ENCODE measurements around the gene C10orf71.
A peak's percentile ranks its signal among the peaks of the same experiment; 100 is the strongest.

Gene C10orf71

GRCh38 chr10:49298983-49299815, at the start of gene C10orf71:
Gene C10orf71, plus strand, starts transcription at chr10:49299170. Its CDS starts 23,376 bp downstream, at chr10:49322546.
- no peak for DNase-seq

GRCh38 chr10:49252313-49253034, 46.5 kb upstream of the C10orf71 start:
- DNase-seq, result no peak

GRCh38 chr10:49253340-49253906, 45.5 kb upstream of the C10orf71 start:
- DNase-seq, result no peak

GRCh38 chr10:49254150-49254549, 44.8 kb upstream of the C10orf71 start:
- no peak for DNase-seq

GRCh38 chr10:49254556-49255318, 44.2 kb upstream of the C10orf71 start:
- peak; percentile 50 for DNase-seq

GRCh38 chr10:49255883-49256282, 43.1 kb upstream of the C10orf71 start:
- DNase-seq, result no peak

GRCh38 chr10:49257154-49257553, 41.8 kb upstream of the C10orf71 start:
- no peak for DNase-seq

- no peak for DNase-seq
These were observed 41.2 kb upstream of the C10orf71 start for GRCh38 chr10:49257626-49258349.

GRCh38 chr10:49258350-49258683, 40.7 kb upstream of the C10orf71 start:
- no peak for DNase-seq

GRCh38 chr10:49260644-49261296, 38.2 kb upstream of the C10orf71 start:
- no peak for DNase-seq

- no peak for DNase-seq
These were observed 35.4 kb upstream of the C10orf71 start for GRCh38 chr10:49263591-49263990.

- no peak for DNase-seq
These were observed 34.7 kb upstream of the C10orf71 start for GRCh38 chr10:49264177-49264677.

- no peak for DNase-seq
These were observed 33.1 kb upstream of the C10orf71 start for GRCh38 chr10:49265885-49266284.

- DNase-seq, result no peak
These were observed 30.8 kb upstream of the C10orf71 start for GRCh38 chr10:49268185-49268584.

GRCh38 chr10:49269523-49269922, 29.4 kb upstream of the C10orf71 start:
- no peak for DNase-seq

- no peak for DNase-seq
These were observed 28.4 kb upstream of the C10orf71 start for GRCh38 chr10:49270565-49270964.

- no peak for DNase-seq
These were observed 27.6 kb upstream of the C10orf71 start for GRCh38 chr10:49271346-49271745.

GRCh38 chr10:49272251-49273081, 26.5 kb upstream of the C10orf71 start:
- no peak for DNase-seq

GRCh38 chr10:49273082-49273465, 25.9 kb upstream of the C10orf71 start:
- DNase-seq, result no peak

- no peak for DNase-seq
These were observed 25.3 kb upstream of the C10orf71 start for GRCh38 chr10:49273626-49274025.

- DNase-seq, result no peak
These were observed 24.1 kb upstream of the C10orf71 start for GRCh38 chr10:49274886-49275285.

Data from activated gamma-delta T cell treated with Interleukin-2 at 50 U/mL for 16 hours (primary cell).